Stimulated activated CD4-positive, alpha-beta T cell treated with anti-CD3 and anti-CD28 coated beads, TNF-alpha, amount 100 ng/mL, for 1 hour (primary cell): ENCODE data around the gene POLE2.
A peak's percentile ranks its signal among the peaks of the same experiment; 100 is the strongest.
"Not testable (repeated sequence)": the region's sequence is repeated elsewhere in the genome, so short reads cannot be mapped to it uniquely, and the experiment has no call there.

Experiments used
- DNase-seq, 3 donors: peaks; one replicate each; pipeline ENCODE4 v3.0.0-alpha.2; 2020; ENCODE audit warnings: low read depth in 3 of 3, low spot score in 1 of 3

Gene POLE2

GRCh38 chr14:49620182-49621113, 67.6 kb downstream of the POLE2 start, which contains the start of the genes MGAT2 and RPL36AL:
MGAT2 (plus strand) TSS chr14:49620799; CDS start chr14:49621269, 470 bp downstream.
RPL36AL (minus strand) TSS chr14:49620626; CDS start chr14:49619104, 1,522 bp downstream.
- DNase-seq, result peak; percentile 78 to 89 (median 86)

GRCh38 chr14:49619730-49620129, 68.3 kb downstream of the POLE2 start:
- no peak for DNase-seq

- DNase-seq, result not testable (repeated sequence)
Measured at GRCh38 chr14:49619273-49619672, 68.7 kb downstream of the POLE2 start.

GRCh38 chr14:49617852-49618519, 70.0 kb downstream of the POLE2 start:
- DNase-seq, result no peak

GRCh38 chr14:49615776-49616175, 72.2 kb downstream of the POLE2 start:
- DNase-seq, result no peak

- no peak for DNase-seq
Measured at GRCh38 chr14:49614196-49614595, 73.8 kb downstream of the POLE2 start.

GRCh38 chr14:49612671-49613070, 75.3 kb downstream of the POLE2 start:
- DNase-seq, result no peak

- DNase-seq, result no peak
Measured at GRCh38 chr14:49612251-49612650, 75.8 kb downstream of the POLE2 start.

- no peak for DNase-seq
Measured at GRCh38 chr14:49607583-49607982, 80.4 kb downstream of the POLE2 start.

- DNase-seq, result peak; percentile 54 to 82 (median 57)
Measured at GRCh38 chr14:49598485-49599300, 89.3 kb downstream of the POLE2 start, which contains the start of gene LRR1. LRR1 (plus strand) TSS chr14:49598940; CDS start chr14:49599021, 81 bp downstream.

GRCh38 chr14:49598189-49598484, 89.9 kb downstream of the POLE2 start:
- DNase-seq, result no peak

GRCh38 chr14:49594347-49595091, 93.5 kb downstream of the POLE2 start:
- DNase-seq, result no peak
